ENCODE results near the gene NOS1AP. TPM values are rescaled to one million over a fixed set of nuclear protein-coding genes. Genes with fewer than 3 reads are reported as not detected.

Gene NOS1AP
- polyA plus RNA-seq, 3 donors: 8.9 to 10.2 (median 9.0) TPM

DNA sequence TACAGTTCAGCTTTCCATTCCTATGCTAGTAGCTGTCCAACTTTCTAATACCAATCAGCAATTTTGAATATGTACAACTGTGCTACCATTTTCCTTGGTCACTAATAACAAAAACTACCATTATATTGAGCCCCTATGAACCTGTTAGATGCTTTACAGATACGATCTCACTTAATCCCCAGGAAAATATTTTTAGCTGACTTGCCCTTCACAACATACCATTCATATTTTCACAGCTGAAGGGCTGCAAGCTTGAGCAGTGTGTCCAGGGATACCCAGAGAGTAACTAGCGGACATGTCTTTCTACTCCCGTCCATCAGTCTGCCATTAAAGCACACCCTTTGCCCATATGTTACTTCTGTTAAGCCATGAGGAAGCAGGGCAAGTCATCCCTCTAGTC lies 166.7 kb downstream of the NOS1AP start:
- DNase-seq (ENCODE audit: low read depth in 3 of 3, low spot score in 2 of 3): no peak

DNA sequence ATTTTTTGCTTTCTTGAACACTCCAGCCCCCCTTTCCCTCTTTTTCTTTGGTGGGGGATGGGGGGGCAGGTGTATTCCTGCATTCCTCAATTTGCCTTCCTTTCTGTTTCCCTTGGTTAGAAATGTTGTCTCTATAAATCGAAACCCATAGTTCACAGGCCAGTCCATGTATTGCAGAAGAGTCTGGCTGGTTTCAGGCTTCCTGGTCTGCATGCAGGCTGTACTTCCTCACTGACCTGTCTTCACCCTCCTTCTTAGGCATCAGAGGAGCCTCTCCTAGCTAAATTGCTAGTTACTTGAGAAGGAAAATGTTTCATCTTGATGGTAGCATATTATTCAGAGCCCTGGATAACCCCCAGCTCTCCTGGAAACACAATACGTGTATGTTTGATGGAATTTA lies 167.1 kb downstream of the NOS1AP start:
- no peak for DNase-seq (ENCODE audit: low read depth in 3 of 3, low spot score in 2 of 3)

DNA sequence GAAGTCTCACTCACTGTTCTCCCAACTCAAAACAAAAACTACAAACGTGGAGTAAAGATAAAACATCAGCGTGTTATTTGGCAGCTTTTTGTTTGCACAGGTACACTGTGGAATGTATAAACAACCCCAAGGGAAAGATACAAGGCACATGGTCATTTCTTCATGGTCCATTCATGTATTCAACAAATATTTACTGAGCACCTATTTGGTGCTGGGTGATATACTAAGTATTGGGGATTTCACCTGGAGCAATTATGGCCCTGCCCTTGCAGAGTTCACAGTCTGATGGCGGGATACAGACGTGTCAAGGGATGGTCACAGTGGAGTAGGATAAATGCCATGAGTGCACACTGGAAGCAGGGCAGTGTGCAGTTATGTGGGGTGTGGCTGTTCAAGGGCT lies 171.1 kb downstream of the NOS1AP start:
- no peak for DNase-seq (ENCODE audit: low read depth in 3 of 3, low spot score in 2 of 3)

DNA sequence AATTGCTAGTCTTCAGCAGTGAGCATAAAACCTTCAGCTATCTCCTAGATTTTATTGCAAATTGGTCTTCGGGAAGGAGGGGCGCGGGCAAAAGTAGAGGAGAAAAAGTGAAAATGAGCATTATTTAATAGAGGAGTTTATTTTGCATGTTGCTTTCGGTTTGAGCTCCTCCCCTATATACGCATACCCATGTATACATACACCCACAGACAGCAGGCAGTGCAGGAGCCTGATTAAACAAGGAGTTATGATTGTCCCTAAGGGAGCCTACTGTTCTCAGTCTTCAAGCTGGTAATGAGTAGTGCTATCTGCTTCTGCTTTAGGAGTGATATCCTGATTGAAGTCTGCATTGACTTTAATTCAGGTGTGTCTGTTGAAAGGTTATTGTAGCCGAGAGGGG lies 173.3 kb downstream of the NOS1AP start:
- no peak for DNase-seq (ENCODE audit: low read depth in 3 of 3, low spot score in 2 of 3)

DNA sequence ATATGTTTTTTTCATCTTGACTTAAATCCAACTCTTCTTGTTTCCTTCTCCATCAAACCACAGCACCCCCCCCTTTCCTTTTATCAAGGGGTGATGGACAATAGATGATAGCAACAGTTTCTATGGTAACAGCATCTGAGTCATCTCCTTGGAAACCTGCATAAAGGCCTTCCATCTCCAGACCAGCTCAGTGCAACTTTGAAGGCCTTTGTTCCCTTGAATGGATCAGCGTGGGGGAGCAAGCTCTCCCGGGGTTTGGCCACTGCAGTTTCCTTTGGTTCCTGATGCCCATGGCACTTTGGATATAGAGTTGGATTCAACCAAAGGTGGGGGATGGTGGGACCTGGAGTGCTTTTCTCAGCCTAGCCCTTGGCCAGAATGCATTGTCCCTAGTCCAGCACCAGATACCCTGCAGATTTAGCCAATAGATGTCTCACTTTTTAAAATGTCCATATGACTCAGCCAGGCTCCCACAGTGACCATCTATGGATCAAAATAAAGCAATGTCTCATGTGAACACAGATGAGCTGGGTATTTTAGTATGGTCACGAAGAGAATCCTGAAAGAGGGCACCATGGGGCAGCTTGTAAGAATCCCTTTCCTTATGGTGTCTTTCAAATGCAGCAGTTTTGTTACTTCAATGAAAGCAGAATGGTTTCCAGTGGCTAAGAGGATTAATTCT lies 179.5 kb downstream of the NOS1AP start:
- DNase-seq (ENCODE audit: low read depth in 3 of 3, low spot score in 2 of 3): no peak

DNA sequence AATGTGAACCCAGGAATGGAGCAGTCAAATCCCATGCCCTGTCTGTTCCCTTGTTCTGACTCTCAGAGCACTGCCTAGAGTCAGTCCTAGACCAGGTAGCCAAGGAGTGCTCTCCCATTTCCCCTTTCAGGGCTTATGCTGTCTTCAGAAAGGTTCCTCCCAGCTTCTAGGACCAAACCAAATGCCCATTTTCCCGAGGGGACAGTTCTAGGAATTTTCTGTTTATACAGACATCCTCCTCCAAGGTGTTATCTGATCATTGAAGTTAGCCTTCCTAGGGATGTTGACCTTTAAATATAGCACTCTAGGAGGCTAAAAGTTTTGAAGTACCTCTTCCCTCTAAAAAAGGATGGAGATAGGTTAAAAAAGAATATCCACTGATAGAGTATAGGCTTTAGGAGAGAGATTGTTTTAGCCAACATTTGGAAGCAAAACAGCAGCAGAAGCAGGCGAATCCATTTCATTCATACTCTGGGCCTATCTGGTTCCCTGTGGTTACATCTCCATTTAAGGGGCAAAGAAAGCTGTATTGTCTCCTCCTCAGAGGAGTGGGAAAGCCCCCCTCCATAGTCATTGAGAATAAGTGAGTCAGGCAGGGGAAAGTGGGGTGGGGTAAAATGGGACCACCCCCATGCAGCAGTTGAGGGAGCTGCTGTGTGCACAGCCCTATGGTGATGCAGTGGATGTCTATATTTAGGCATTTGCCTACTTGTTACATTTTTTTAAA lies 180.7 kb downstream of the NOS1AP start:
- no peak for DNase-seq (ENCODE audit: low read depth in 3 of 3, low spot score in 2 of 3)

DNA sequence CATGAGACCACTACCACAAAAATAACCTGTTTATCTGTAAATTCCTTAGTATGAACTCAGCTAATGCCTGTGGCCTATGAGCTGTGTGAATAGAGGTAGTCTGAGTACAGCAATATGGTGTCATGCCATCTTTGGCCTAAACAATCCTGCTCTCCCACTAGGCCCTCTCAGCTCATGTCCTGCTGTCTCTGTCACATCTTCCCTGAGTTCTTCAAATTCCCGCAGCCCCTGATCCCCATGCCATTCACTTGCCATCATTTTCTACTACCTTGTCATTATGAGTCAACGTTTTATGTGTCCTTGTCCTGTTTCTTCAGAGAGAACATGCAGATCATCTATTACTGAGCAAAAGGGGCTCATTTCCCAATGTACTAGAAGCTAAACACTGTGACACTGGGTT lies 181.6 kb downstream of the NOS1AP start:
- no peak for DNase-seq (ENCODE audit: low read depth in 3 of 3, low spot score in 2 of 3)

DNA sequence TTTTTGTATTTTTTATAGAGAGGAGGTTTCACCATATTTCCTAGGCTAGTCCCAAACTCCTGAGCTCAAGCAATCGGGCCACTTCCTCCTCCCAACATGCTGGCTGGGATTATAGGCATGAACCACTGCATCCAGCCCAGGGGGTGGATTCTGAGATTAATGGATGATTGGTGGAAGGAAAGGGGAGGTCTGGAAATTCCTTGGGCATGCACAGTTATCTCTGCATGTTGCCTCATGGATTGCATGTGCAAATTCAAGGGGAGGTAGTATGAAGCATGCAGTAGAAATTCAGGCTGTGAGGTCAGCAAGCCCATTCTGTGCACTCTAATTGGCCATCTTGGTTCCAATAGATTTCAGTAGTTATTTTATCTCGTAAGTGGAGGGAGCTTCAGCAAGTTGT lies 182.7 kb downstream of the NOS1AP start:
- no peak for DNase-seq (ENCODE audit: low read depth in 3 of 3, low spot score in 2 of 3)

DNA sequence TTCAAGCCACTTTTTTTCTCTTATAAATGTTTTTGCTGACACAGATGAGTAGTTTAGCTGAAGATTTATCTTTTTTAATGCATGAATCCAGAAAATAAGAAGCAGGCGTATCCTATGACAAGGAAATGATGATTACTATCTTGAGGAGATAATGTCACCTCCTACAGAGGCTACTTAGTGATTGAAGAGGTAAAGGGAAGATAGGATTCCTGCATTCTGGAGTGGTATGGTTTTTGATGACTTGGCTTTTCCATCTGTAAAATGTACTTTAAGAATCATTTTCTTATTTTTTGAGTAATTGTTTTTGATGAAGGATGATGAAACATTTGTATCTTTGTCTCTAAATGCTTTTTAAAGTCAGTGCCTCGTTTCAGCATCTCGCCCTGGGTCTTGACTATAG lies 184.3 kb downstream of the NOS1AP start:
- no peak for DNase-seq (ENCODE audit: low read depth in 3 of 3, low spot score in 2 of 3)

DNA sequence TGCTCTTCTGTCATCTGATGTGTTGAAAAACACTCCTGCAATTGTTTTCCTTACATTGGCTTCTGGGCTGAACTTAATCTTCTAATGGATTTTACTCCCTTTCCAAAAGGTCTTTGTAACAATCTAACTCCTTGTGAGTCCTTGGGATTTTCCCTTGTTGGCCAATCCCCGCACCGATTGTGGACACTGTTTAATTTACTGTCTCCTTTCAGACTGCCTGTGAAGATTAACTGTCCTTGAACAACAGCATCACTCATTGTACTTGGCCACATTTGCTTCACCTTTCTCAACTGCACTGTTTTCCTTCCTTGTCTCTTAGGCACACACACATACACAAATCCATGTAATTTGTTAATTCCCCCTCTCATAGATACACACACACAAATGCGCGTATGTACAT lies 186.8 kb downstream of the NOS1AP start:
- no peak for DNase-seq (ENCODE audit: low read depth in 3 of 3, low spot score in 2 of 3)

DNA sequence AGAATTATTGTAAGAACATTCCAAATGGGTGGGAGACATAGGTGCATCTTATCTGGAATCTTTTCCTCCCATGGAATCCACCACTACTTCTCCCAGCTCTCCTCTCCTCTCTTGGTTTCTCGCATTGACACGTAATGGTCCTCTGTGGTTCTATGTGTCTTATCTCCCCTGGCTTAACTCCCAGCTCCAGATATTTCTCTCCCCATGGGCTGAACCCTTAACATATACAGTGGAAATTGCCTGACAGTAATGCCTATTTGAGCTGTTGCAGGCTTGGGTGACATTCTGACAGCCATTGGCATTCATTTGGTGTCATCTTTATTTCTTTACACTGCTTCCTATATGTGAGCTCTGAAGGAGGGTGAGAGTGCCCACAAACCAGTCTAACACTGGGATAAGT lies 188.9 kb downstream of the NOS1AP start:
- no peak for DNase-seq (ENCODE audit: low read depth in 3 of 3, low spot score in 2 of 3)

DNA sequence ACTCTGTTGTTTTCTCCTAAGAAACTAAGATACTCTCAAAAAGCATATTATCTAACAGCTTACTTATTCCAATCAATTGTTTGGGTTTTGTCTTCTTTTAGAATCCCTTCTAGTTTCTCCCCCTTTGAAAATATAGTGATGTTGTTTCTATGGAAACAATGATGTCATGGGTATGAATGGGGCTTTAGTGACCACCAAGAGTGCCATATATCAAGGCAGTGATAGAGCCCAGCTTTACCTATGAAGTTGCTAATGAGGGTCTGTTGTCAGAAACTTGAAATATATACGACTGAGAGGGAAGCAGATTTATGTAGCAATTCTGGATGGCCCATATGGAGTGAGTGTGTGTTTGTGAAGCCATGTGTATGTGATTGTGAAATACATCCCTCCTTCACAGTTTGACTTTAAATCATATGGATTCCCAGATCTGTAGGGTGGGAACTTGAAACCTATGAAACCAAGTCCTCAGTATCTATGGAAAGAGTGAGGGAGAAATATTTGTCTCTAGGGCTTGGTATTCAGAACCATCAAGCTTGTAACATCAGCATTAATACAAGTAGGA lies 190.5 kb downstream of the NOS1AP start:
- no peak for DNase-seq (ENCODE audit: low read depth in 3 of 3, low spot score in 2 of 3)

DNA sequence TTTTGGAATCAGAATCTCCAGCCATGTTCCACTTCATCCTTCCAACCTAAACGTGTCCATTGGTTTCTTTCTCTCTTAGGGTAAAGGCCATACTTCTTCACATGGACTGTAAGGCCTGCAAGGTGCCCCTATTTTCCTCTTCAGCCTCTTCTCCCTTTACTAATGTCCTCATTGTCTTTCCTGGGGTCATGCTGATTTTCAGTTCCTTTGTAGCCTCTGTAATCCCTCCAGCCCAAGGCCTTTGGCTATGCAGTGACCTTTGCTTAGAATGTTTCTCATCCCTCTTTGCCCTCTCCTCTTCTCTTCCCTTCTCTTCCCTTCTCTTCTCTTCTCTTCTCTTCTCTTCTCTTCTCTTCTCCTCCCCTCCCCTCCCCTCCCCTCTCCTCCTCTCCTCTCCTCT lies 194.6 kb downstream of the NOS1AP start:
- no peak for DNase-seq (ENCODE audit: low read depth in 3 of 3, low spot score in 2 of 3)

DNA sequence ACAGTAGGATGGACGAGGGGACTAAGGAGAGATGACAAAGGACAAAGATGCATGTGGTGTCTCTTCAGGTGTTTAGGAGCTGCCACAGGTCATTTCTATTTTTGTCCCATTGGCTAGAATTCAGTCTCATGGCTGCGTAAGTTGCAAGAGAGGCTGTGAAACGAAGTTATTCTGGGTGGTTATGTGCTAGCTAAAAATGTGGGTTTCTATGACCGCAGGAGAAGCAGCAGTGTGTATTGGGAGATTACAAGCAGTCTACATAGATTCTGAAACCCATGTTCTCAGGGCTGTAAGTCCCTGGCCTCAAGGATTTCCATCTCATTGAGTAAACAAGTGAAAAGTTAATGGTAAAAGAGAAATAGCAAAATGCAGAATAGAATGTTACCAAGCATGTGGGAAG lies 196.5 kb downstream of the NOS1AP start:
- no peak for DNase-seq (ENCODE audit: low read depth in 3 of 3, low spot score in 2 of 3)

DNA sequence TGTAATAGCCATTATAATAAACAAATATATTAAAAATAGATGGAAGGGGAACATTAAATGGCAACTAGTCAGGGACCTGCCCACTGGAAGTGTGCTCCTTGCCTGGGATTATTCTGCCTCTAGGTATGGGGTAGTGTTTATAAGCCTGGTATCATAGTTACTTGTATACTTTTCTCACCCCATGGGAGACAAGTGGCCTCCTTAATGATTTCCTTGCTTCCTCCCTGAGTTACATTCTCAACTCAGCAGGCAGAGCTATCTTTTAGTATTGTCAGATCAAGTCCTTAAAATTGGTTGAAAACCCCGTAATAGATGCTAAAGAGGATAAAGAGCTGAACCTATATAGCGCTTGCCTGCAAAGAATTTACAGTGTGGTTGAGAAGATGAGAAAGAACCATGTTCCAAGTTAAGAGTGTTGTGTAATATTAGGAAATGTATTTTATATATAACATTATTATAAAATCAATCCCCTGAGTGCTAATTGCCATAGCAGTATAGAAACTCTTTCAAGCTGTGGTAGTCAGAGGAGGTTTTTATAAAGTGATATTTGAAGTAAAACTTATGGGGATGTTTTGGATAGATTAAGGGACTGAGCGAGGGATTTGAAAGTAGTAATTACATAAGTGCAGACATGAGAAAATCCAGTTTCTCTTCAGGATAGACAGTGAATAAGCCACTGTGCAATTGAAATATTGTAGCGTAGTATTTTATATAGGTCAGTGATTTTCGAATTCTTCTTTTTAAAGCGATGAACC lies 200.7 kb downstream of the NOS1AP start:
- no peak for DNase-seq (ENCODE audit: low read depth in 3 of 3, low spot score in 2 of 3)

DNA sequence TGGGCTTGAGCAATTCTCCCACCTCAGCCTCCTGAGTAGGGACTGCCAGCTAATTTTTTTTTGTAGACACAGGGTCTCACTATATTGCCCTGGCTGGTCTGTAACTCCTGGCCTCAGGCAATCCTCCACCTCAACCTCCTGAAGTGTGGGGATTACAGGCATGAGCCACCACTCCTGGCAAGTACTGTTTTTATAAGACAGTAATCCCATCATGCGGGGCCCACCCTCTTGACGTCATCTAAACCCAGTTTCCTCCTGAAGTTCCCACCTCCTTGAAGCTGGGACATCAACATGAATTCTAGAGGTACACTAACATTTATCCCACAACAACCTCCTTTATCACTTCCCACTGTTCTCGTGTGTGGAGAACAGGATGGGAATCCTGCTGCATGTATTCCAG lies 202.5 kb downstream of the NOS1AP start:
- no peak for DNase-seq (ENCODE audit: low read depth in 3 of 3, low spot score in 2 of 3)

DNA sequence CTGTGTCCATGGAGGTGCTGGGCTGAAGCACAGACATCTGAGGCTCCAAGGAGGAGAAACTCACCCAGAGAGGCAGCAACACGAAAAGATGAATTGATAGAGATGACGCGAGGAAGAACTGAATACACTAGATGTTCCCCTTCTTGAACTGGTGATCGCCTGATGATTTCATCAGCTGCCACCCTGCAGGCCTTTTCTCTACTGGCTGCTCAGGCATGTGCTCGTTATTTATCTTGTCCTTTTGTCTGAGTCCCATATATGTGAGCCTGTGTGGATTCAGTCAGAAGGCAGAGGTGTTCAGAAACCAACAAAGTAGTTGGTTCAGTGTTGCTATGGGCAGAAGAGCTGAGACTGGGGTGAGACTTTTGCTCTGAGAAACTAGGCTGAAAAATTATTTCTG lies 202.9 kb downstream of the NOS1AP start:
- no peak for DNase-seq (ENCODE audit: low read depth in 3 of 3, low spot score in 2 of 3)

DNA sequence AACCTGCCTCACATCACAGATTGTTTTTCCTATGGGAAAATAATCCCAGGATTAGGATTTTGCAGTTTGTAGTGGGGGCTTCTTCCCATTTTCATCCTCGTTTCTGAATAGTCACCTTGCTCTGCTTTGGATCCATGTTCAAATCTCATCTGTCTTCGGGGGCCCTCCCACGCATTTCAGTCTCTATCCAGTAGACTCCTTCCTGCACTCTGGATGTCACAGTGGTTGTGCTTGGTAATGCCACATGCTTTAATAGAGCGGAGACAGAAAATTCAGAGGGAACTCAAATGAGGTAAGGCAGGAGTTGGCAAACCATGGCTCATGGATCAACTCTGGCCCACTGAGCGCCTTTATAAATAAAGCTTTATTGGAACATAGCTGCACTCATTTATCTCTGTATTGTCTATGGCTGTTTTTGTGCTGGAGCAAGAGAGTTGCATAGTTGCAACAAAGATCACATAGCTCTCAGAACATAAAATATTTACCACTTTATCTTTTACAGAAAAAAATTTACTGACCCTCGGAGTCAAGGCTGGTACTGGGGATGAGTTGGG lies 206.2 kb downstream of the NOS1AP start:
- no peak for DNase-seq (ENCODE audit: low read depth in 3 of 3, low spot score in 2 of 3)

DNA sequence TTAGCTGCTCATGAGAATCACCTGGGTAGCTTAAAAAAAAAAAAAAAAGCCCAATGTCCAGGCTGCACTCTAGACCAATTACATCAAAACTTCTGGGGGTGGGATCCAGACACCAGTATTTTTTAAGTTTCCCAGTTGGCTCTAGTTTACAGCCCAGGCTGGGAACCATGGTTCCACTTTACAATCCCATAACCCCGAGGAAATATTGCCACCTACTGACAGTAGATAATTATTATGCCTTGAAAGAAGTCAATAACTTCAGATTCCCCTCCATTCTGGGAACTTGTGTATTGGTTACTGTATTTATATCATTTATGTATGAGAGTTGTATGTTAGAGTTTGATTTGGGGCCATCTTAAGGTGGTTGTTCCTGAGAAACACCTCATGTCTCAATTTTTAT lies 207.0 kb downstream of the NOS1AP start:
- no peak for DNase-seq (ENCODE audit: low read depth in 3 of 3, low spot score in 2 of 3)

DNA sequence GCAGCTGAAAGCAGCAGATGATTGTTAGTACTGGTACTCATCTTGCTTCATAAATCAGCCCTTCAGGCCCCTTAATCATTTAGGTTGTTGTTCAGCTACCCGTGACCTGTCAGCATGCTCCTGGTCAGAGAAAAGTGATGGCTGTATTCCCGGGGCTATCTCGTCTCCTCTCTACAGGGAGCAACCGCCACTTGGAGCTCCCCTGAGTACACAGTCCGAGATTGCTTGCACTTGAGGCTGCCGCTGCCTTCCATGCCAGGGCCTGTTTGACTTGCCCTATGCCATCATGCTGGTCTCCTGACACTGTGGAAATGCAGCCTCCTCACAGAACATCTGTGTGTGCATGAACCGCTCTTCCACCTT lies 209.6 kb downstream of the NOS1AP start:
- DNase-seq (ENCODE audit: low read depth in 3 of 3, low spot score in 2 of 3): no peak

DNA sequence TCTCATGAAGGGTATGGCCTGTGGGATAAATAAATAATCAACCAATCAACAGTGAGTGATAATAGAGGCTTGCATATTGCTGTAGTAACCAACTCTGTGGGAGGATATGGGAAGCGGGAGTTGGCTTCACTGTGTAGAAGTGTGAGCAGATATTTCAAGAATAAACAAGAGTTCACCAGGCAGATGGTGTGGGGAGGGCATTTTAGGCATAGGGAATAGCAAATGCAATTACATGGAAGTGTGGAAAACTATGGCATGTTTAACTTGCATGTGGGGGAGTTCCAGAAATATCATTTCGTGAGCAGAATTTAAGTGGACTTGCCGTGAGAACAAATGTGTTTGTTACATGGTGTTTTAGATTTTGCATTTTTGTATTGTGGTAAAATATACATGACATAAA lies 211.9 kb downstream of the NOS1AP start:
- no peak for DNase-seq (ENCODE audit: low read depth in 3 of 3, low spot score in 2 of 3)

All from right renal cortex interstitium (tissue), 3 donors.